GM23248 (cell line): ENCODE measurements around the gene SIK2.

Experiments used
- EZH2 ChIP-seq: fragments of 200-600 bp; sonication (generic); IDR thresholded peaks from 2 replicates; pipeline ENCODE4 v1.6.1; 2018; ENCODE audit warnings: antibody characterized with exemption, mild to moderate bottlenecking; ENCODE audit not compliant: insufficient read depth, poor library complexity, severe bottlenecking
- EZH2phosphoT487 ChIP-seq: fragments of 200-600 bp; sonication (generic); IDR thresholded peaks from 2 replicates; pipeline ENCODE4 v1.6.1; 2018; ENCODE audit warnings: antibody characterized with exemption, moderate library complexity, mild to moderate bottlenecking, low read depth; ENCODE audit not compliant: insufficient read depth

DNA sequence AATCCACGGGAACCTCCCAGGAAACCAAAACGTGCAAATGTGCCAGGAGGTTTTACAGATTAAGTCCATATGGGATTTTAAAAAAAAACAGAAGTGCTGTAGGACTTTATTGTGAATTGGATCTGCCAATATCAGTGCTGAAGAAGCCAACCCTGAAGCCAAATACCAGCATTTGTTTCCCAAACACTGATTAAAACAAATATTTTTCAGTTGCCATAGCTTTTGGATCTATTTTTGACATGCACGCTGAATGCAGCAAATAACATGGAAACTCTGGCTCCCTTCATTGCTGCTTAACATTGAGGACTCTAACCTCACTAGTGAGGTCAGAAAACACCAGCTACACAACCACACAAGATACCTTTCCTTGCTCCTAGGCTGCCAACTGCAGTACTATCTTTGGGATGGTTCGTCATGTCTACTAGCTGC is 28.4 kb upstream of the SIK2 start:
- TF ChIP-seq EZH2 (no peak), EZH2phosphoT487 (no peak)
